HepG2 (cell line): Measurements from ENCODE around the gene FTL. TPM values are rescaled to one million over a fixed set of nuclear protein-coding genes. Genes with fewer than 3 reads are reported as not detected.

ENCODE experiments used
- ATF4 ChIP-seq, 2 experiments: fragments of 450-650 bp in 1 of 2; sonication (generic) in 1 of 2; formaldehyde crosslinking; IDR thresholded peaks; 2 replicates each; pipeline versions ENCODE4 v1.5.0 to v1.8.0; 2020 to 2022; ENCODE audit warnings: mild to moderate bottlenecking in 1 of 2, missing genetic modification reagents in 1 of 2
- BATF2 ChIP-seq: sonication (generic); formaldehyde crosslinking; IDR thresholded peaks from 2 replicates; pipeline ENCODE4 v1.8.0; 2022; ENCODE audit warnings: mild to moderate bottlenecking, missing genetic modification reagents, moderate library complexity
- CAMTA2 ChIP-seq: sonication (generic); formaldehyde crosslinking; IDR thresholded peaks from 2 replicates; pipeline ENCODE4 v1.4.0; 2020; ENCODE audit warnings: mild to moderate bottlenecking, missing genetic modification reagents, borderline replicate concordance
- DDIT3 ChIP-seq: sonication (generic); formaldehyde crosslinking; IDR thresholded peaks from 2 replicates; pipeline ENCODE4 v1.4.0; 2020; ENCODE audit warnings: mild to moderate bottlenecking, missing genetic modification reagents
- DPF2 ChIP-seq: sonication (generic); formaldehyde crosslinking; IDR thresholded peaks from 2 replicates; pipeline ENCODE4 v1.4.0; 2020; ENCODE audit warnings: mild to moderate bottlenecking, low read depth, missing genetic modification reagents, borderline replicate concordance
- FOXP4 ChIP-seq: sonication (generic); formaldehyde crosslinking; IDR thresholded peaks from 2 replicates; pipeline ENCODE4 v1.4.0; 2020; ENCODE audit warnings: missing genetic modification reagents
- HNF4G ChIP-seq, 2 experiments: sonication (generic) in 1 of 2; formaldehyde crosslinking in 1 of 2; IDR thresholded peaks; 2 replicates each; pipeline versions ENCODE4 v1.4.0 to v1.6.1; 2011 to 2020; ENCODE audit warnings: borderline replicate concordance in 2 of 2, low read depth in 2 of 2, mild to moderate bottlenecking in 2 of 2, low read length in 1 of 2, missing genetic modification reagents in 1 of 2, moderate library complexity in 1 of 2
- KDM2A ChIP-seq: sonication (generic); formaldehyde crosslinking; IDR thresholded peaks from 2 replicates; pipeline ENCODE4 v1.4.0; 2020; ENCODE audit warnings: low read depth, missing genetic modification reagents, borderline replicate concordance
- NCOA5 ChIP-seq: sonication (generic); formaldehyde crosslinking; IDR thresholded peaks from 2 replicates; pipeline ENCODE4 v1.4.0; 2020; ENCODE audit warnings: missing genetic modification reagents
- NCOR1 ChIP-seq: fragments of 200-600 bp; sonication (generic); IDR thresholded peaks from 2 replicates; pipeline ENCODE4 v1.7.0; 2017; ENCODE audit warnings: antibody characterized with exemption, low read length, borderline replicate concordance
- SKI ChIP-seq: fragments of 450-650 bp; IDR thresholded peaks from one replicate; pipeline ENCODE4 v1.6.1; 2018; ENCODE audit warnings: mild to moderate bottlenecking; ENCODE audit not compliant: partially characterized antibody
- TAF1 ChIP-seq: sonication (generic); formaldehyde crosslinking; IDR thresholded peaks from 2 replicates; pipeline ENCODE4 v1.4.0; 2020; ENCODE audit warnings: missing genetic modification reagents
- TFDP1 ChIP-seq: IDR thresholded peaks from 2 replicates; pipeline ENCODE4 v1.6.1; 2016; ENCODE audit warnings: missing compliant biosample characterization, missing genetic modification reagents, borderline replicate concordance
- THAP11 ChIP-seq: IDR thresholded peaks from 2 replicates; pipeline ENCODE4 v1.6.1; 2016; ENCODE audit warnings: missing biosample characterization, missing genetic modification reagents
- ZNF101 ChIP-seq: sonication (generic); formaldehyde crosslinking; IDR thresholded peaks from 2 replicates; pipeline ENCODE4 v1.4.0; 2020; ENCODE audit warnings: mild to moderate bottlenecking, low read depth, missing genetic modification reagents, borderline replicate concordance
- ZNF362 ChIP-seq: sonication (generic); formaldehyde crosslinking; IDR thresholded peaks from 2 replicates; pipeline ENCODE4 v1.4.0; 2020; ENCODE audit warnings: missing genetic modification reagents, mild to moderate bottlenecking, borderline replicate concordance
- ZNF44 ChIP-seq: sonication (generic); formaldehyde crosslinking; IDR thresholded peaks from 2 replicates; pipeline ENCODE4 v1.5.1; 2020; ENCODE audit warnings: mild to moderate bottlenecking, missing genetic modification reagents
- ZNF547 ChIP-seq: sonication (generic); formaldehyde crosslinking; IDR thresholded peaks from 2 replicates; pipeline ENCODE4 v1.5.1; 2020; ENCODE audit warnings: mild to moderate bottlenecking, missing genetic modification reagents
- polyA plus RNA-seq, 8 experiments: library from polyadenylated mRNA; depleted of rRNA in 3 of 8; stranded (reverse) in 7 of 8; unstranded in 1 of 8; fragments of >200 nt; fragmentation: Illumina TruSeq in 4 of 8; extraction: Trizol in 4 of 8; gene quantifications; 2 replicates each; pipeline versions ENCODE4 v1.2.1 to v1.2.3, GENCODE V29; 2011 to 2016; ENCODE audit warnings: low read depth in 4 of 8, missing spikeins in 1 of 8, mixed read lengths in 1 of 8; ENCODE audit not compliant: insufficient read depth in 1 of 8
- total RNA-seq, 5 experiments: library from RNA; depleted of rRNA; stranded (reverse); fragments of >200 nt; fragmentation: Illumina TruSeq; extraction: Trizol; gene quantifications; 2 replicates each; pipeline ENCODE4 v1.2.3, GENCODE V29; 2016; ENCODE audit warnings: low read depth in 1 of 5

FTL gene
- total and polyA plus RNA-seq, 2 of the 13 experiments (the other 11 are each of a cell fraction or from before 2014, with no cell fraction given) = 2,721 to 8,800 TPM

- no peak for TF ChIP-seq FOXP4 (CRISPR knock-in tag)
- peak; percentile 80; the same call in 1 of the 2 replicates for TF ChIP-seq TFDP1
- TF ChIP-seq ZNF362 (CRISPR knock-in tag) = peak; percentile 85
- TF ChIP-seq DPF2 = peak; percentile 20; the same call in 1 of the 2 replicates
- peak; percentile 70; the same call in 1 of the 2 replicates for TF ChIP-seq BATF2 (CRISPR knock-in tag)
- peak; percentile 11; the same call in 1 of the 2 replicates for TF ChIP-seq HNF4G (IDR thresholded peaks at IDR 0.05; ENCODE audit: borderline replicate concordance, low read depth, low read length)
- no peak for TF ChIP-seq HNF4G (CRISPR knock-in tag; IDR thresholded peaks at IDR 0.05; ENCODE audit: borderline replicate concordance, low read depth)
- TF ChIP-seq KDM2A (CRISPR knock-in tag) = peak; percentile 13; the same call in 1 of the 2 replicates
- no peak for TF ChIP-seq NCOA5
- no peak for TF ChIP-seq CAMTA2 (CRISPR knock-in tag)
- no peak for TF ChIP-seq ZNF44 (CRISPR knock-in tag)
- TF ChIP-seq ZNF547 = no peak
- TF ChIP-seq ZNF101 (CRISPR knock-in tag) = peak; percentile 16; the same call in 1 of the 2 replicates
- 0 out of 2 replicates have a peak, but pooled peaks have one; percentile 12 for TF ChIP-seq THAP11
- TF ChIP-seq NCOR1 = peak; percentile 69; the same call in 1 of the 2 replicates
- TF ChIP-seq ATF4 (CRISPR knock-in tag; IDR thresholded peaks at IDR 0.05) = 0 out of 4 replicates have a peak, but pooled peaks of 1 of the 2 experiments have one; percentile 21
- TF ChIP-seq TAF1 (CRISPR knock-in tag) = peak; percentile 15; the same call in 1 of the 2 replicates
- TF ChIP-seq SKI = peak; percentile 19
- no peak for TF ChIP-seq DDIT3 (CRISPR knock-in tag)
These were observed 4.0 kb upstream of the FTL start (continued) for GRCh38 chr19:48961051-48961649.
